Gastrocnemius medialis (tissue), 4 donors: Measurements from ENCODE around the gene SAE1.

Experiments used
- POLR2A ChIP-seq, 2 donors: fragments of 450-650 bp; IDR thresholded peaks; one replicate each; pipeline ENCODE4 v1.6.1; 2017; ENCODE audit warnings: antibody characterized with exemption in 2 of 2, mild to moderate bottlenecking in 2 of 2, moderate library complexity in 2 of 2
- TF ChIP-seq, protein P1 (sequence below), 5 experiments: fragments of 450-650 bp in 3 of 5; fragments of 200-600 bp in 2 of 5; sonication (generic) in 2 of 5; IDR thresholded peaks in 4 of 5; conservative IDR thresholded peaks in 1 of 5; 1 replicate in 4 of 5; 2 replicates in 1 of 5; pipeline ENCODE4 v1.5.1; 2016 to 2019; ENCODE audit warnings: antibody characterized with exemption in 5 of 5, mild to moderate bottlenecking in 3 of 5, moderate library complexity in 3 of 5

DNA sequence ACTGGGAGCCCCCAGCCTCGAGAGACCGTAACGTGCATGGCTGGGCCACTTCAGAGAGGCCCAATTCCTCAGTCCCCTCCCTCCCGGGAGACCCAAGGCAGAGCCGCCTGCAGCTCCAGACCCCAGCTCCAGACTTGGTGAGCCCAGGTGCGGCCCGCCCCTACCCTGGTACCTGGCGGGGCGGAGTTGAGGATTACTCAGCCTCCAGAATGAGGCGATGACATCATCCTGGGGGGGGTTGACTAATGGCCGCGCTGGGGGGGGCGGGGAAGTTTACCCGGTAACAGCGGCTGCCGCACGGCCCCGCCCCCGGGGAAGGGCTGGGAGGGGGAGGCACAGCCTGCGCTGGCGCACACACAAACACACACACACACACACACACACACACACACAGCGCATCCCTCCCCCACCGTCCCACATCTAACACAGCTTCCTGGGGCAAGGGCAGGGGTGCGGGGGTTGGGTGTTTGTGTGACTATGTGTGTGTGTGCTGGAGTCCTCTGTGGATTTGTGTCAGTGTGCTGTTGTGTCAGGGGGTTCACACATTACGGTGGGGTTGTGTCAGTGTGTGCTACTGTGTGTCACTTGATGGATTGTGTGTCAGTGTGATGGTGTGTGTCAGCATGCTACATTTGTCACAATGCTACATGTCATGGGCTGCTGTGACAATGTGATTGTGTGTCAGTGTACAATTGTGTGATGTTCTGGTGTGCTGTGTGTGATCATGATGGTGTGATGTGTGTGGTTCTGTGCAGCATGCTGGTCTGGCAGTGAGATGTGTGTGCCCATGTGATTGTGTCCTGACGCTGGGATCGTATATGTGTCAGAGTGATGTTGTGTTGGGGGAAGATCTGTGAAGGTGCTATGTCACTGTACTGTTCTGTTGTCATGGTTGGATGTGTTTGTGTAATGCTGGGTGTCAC, 110.6 kb downstream of the SAE1 start:
- TF ChIP-seq, protein P1, sequence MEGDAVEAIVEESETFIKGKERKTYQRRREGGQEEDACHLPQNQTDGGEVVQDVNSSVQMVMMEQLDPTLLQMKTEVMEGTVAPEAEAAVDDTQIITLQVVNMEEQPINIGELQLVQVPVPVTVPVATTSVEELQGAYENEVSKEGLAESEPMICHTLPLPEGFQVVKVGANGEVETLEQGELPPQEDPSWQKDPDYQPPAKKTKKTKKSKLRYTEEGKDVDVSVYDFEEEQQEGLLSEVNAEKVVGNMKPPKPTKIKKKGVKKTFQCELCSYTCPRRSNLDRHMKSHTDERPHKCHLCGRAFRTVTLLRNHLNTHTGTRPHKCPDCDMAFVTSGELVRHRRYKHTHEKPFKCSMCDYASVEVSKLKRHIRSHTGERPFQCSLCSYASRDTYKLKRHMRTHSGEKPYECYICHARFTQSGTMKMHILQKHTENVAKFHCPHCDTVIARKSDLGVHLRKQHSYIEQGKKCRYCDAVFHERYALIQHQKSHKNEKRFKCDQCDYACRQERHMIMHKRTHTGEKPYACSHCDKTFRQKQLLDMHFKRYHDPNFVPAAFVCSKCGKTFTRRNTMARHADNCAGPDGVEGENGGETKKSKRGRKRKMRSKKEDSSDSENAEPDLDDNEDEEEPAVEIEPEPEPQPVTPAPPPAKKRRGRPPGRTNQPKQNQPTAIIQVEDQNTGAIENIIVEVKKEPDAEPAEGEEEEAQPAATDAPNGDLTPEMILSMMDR (IDR thresholded peaks at IDR 0.05 in 4 of 5, conservative IDR thresholded peaks at IDR 0.05 in 1 of 5): no peak
- TF ChIP-seq POLR2A (IDR thresholded peaks at IDR 0.05): no peak
